Trophoblast cell (in vitro differentiated cells and primary cell): Measurements from ENCODE around the gene CLMN.

Experiments
- DNase-seq, 2 donors: peaks; one replicate each; pipeline ENCODE4 v3.0.0-alpha.2; 2016
- H2AFZ ChIP-seq: 2 replicates; pipeline ENCODE4 v1.6.1; 2013; ENCODE audit warnings: low read length, moderate library complexity, mild to moderate bottlenecking; ENCODE audit not compliant: insufficient read depth, poor library complexity
- H2AK5ac ChIP-seq: 2 replicates; pipeline ENCODE4 v1.6.1; 2013; ENCODE audit warnings: mild to moderate bottlenecking, low read length
- H2BK120ac ChIP-seq: 2 replicates; pipeline ENCODE4 v1.6.1; 2013; ENCODE audit warnings: low read length, mild to moderate bottlenecking, moderate library complexity; ENCODE audit not compliant: insufficient read depth, poor library complexity
- H2BK12ac ChIP-seq: 2 replicates; pipeline ENCODE4 v1.6.1; 2013; ENCODE audit warnings: mild to moderate bottlenecking, low read length, moderate library complexity
- H2BK5ac ChIP-seq: 2 replicates; pipeline ENCODE4 v1.6.1; 2013; ENCODE audit warnings: low read length, low read depth, moderate library complexity, mild to moderate bottlenecking; ENCODE audit not compliant: poor library complexity
- H3K14ac ChIP-seq: 2 replicates; pipeline ENCODE4 v1.6.1; 2013; ENCODE audit warnings: mild to moderate bottlenecking, low read length
- H3K18ac ChIP-seq: 2 replicates; pipeline ENCODE4 v1.6.1; 2013; ENCODE audit warnings: mild to moderate bottlenecking, low read length
- H3K23ac ChIP-seq: 2 replicates; pipeline ENCODE4 v1.6.1; 2013; ENCODE audit warnings: low read length
- H3K27ac ChIP-seq: 2 replicates; pipeline ENCODE4 v1.5.1; 2013; ENCODE audit warnings: low read depth, mild to moderate bottlenecking, inconsistent platforms, low read length, moderate library complexity
- H3K27me3 ChIP-seq: 2 replicates; pipeline ENCODE4 v1.6.1; 2013; ENCODE audit warnings: inconsistent platforms, mild to moderate bottlenecking, low read length, moderate library complexity; ENCODE audit not compliant: insufficient read depth
- H3K36me3 ChIP-seq, 2 experiments: 1 replicate in 1 of 2; 2 replicates in 1 of 2; pipeline ENCODE4 v1.6.1; 2013; ENCODE audit warnings: low read length in 2 of 2, mild to moderate bottlenecking in 2 of 2, moderate library complexity in 1 of 2; ENCODE audit not compliant: insufficient read depth in 2 of 2, control insufficient read depth in 1 of 2
- H3K4ac ChIP-seq: 2 replicates; pipeline ENCODE4 v1.6.1; 2013; ENCODE audit warnings: low read depth, mild to moderate bottlenecking, low read length, moderate library complexity
- H3K4me1 ChIP-seq, 2 experiments: 1 replicate in 1 of 2; 2 replicates in 1 of 2; pipeline ENCODE4 v1.6.1; 2013; ENCODE audit warnings: low read length in 2 of 2, mild to moderate bottlenecking in 2 of 2, moderate library complexity in 1 of 2; ENCODE audit not compliant: insufficient read depth in 2 of 2, control insufficient read depth in 1 of 2
- H3K4me2 ChIP-seq: 2 replicates; pipeline ENCODE4 v1.6.1; 2013; ENCODE audit warnings: inconsistent platforms, mild to moderate bottlenecking, low read length, moderate library complexity
- H3K4me3 ChIP-seq: 2 replicates; pipeline ENCODE4 v1.5.1; 2013; ENCODE audit warnings: mild to moderate bottlenecking, low read depth, low read length, inconsistent platforms
- H3K79me1 ChIP-seq: one replicate; pipeline ENCODE4 v1.6.1; 2013; ENCODE audit warnings: low read length
- H3K79me2 ChIP-seq: 2 replicates; pipeline ENCODE4 v1.6.1; 2013; ENCODE audit warnings: low read length, mild to moderate bottlenecking; ENCODE audit not compliant: control insufficient read depth, insufficient read depth, poor library complexity
- H3K9ac ChIP-seq: 2 replicates; pipeline ENCODE4 v1.6.1; 2013; ENCODE audit warnings: mild to moderate bottlenecking, low read length
- H3K9me3 ChIP-seq: 2 replicates; pipeline ENCODE4 v1.6.1; 2013; ENCODE audit warnings: low read depth, mild to moderate bottlenecking, control low read depth, inconsistent platforms, low read length; ENCODE audit not compliant: insufficient read depth
- H4K12ac ChIP-seq: 2 replicates; pipeline ENCODE4 v1.6.1; 2013; ENCODE audit warnings: low read depth, mild to moderate bottlenecking, low read length, moderate library complexity
- H4K8ac ChIP-seq: 2 replicates; pipeline ENCODE4 v1.6.1; 2013; ENCODE audit warnings: low read depth, mild to moderate bottlenecking, low read length, moderate library complexity
- H4K91ac ChIP-seq: one replicate; pipeline ENCODE4 v1.6.1; 2013; ENCODE audit warnings: low read depth, mild to moderate bottlenecking, low read length, moderate library complexity
- WGBS: extraction: QIAGEN DNeasy Blood & Tissue Kit; methylation state at CpG from one replicate; pipeline ENCODE4 v1.1.7; 2013; ENCODE audit warnings: missing lambda C conversion rate; ENCODE audit not compliant: insufficient read length, insufficient coverage; ENCODE audit errors: extremely low coverage; 5-methylcytosine and 5-hydroxymethylcytosine counted together

The CLMN gene

DNA sequence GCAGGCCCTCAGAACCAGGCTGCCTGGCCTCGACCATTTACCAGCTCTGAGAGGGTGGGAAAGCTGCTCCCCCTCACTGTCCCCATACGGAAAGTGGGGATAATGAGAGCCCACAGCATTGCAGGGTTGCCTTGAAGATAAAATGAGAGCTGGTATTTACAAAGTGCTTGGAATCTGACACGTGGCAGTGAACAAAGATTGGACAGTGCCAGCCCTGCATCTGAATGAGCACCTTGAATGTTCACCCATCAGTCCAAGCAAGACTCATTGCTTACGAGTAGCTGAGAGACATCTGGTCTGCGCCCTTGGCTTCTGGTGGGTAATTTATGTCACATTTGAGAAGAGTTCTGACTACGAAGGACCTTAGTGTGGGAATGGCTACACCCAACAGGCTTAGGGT lies 67.5 kb downstream of the CLMN start:
- Histone ChIP-seq H4K12ac (no peak overlapping the region), H4K8ac (no peak overlapping the region), H3K4me2 (no peak overlapping the region), H3K27ac (no peak overlapping the region), H2BK120ac (no peak overlapping the region), H3K9ac (no peak overlapping the region), H3K9me3 (no peaks in the 10 kb centered on the region), H3K4me3 (no peak overlapping the region), H2BK12ac (no peak overlapping the region), H2AFZ (no peak overlapping the region), H3K27me3 (no peaks in the 10 kb centered on the region), H3K18ac (no peak overlapping the region), H3K23ac (no peak overlapping the region), H3K4me1 (peaks cover 5 to 10% of the 10 kb centered on the region in 2 experiments), H2BK5ac (no peak overlapping the region), H3K79me2 (no peaks in the 10 kb centered on the region), H3K4ac (no peak overlapping the region), H3K36me3 (no peaks in the 10 kb centered on the region), H3K79me1 (no peaks in the 10 kb centered on the region), H2AK5ac (no peak overlapping the region), H3K14ac (no peak overlapping the region), H4K91ac (no peak overlapping the region)
- no peak for DNase-seq
- no CpG with 5 or more reads among the region's 6 CpGs for WGBS

DNA sequence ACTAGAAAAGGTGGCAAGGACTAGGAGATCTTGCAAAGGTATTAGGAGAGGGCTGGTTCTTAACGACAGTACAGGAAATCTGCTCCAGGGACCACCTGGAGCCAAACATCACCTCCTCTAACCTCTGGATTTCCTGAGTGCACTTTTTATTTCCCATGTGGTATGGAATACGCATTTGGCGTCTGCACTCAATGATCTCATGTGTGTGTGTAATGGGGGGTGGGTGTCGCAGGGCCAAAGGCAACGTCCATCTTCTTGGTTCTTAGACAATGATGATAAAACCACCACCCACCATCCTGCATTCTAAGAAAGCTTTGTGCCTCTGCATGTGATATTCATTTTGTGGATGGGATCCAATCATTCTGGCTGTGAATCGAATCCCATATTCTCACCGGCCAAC lies 68.8 kb downstream of the CLMN start:
- Histone ChIP-seq H3K18ac (no peak overlapping the region), H2AFZ (no peak overlapping the region), H4K8ac (no peak overlapping the region), H2BK120ac (no peak overlapping the region), H4K12ac (no peak overlapping the region), H3K36me3 (no peaks in the 10 kb centered on the region), H3K4ac (no peak overlapping the region), H3K9ac (no peak overlapping the region), H3K23ac (no peak overlapping the region), H4K91ac (no peak overlapping the region), H3K14ac (no peak overlapping the region), H3K27ac (no peak overlapping the region), H3K4me3 (no peak overlapping the region), H3K79me2 (no peaks in the 10 kb centered on the region), H3K4me2 (no peak overlapping the region), H2BK12ac (no peak overlapping the region), H2AK5ac (no peak overlapping the region), H2BK5ac (no peak overlapping the region), H3K4me1 (peaks cover 4% of the 10 kb centered on the region in 2 experiments), H3K27me3 (no peaks in the 10 kb centered on the region), H3K9me3 (no peaks in the 10 kb centered on the region), H3K79me1 (no peaks in the 10 kb centered on the region)
- no peak for DNase-seq
- no CpG with 5 or more reads among the region's 7 CpGs for WGBS

DNA sequence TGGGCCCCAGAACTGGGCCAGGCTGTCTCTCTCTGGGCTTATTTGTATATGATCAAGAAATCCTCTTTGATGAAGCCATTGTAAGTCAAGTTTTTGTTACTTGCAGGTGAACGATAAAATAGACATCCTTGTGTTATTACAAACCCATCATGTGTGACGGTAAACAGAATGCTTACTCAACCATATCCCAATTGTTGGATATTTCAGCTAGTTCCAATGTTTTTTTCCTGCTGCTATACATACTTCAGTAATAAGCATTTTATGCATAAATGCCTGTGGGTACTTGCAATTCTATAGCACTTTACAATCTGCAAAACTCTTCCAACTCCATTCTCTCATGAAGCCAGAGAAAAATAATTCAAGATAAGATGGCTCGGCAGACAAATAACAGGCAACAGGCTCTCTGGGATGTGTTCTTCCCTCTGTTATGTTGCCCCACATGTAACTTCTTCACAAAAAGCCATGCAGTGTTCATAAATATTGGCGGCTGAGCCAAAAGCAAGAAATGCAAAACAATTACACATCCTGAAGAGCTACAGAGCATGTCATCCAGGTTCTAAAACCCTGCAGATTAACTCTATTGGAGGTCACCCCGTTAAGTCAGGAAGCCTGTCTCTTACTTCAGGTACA lies 69.5 kb downstream of the CLMN start:
- H3K9ac ChIP-seq = no peak overlapping the region
- no peak overlapping the region for H3K18ac ChIP-seq
- no peaks in the 10 kb centered on the region for H3K27me3 ChIP-seq
- no peak overlapping the region for H2AK5ac ChIP-seq
- no peak overlapping the region for H3K4ac ChIP-seq
- H3K14ac ChIP-seq = no peak overlapping the region
- no peak overlapping the region for H4K8ac ChIP-seq
- no peak overlapping the region for H3K23ac ChIP-seq
- H2BK5ac ChIP-seq = no peak overlapping the region
- no peaks in the 10 kb centered on the region for H3K36me3 ChIP-seq
- DNase-seq = no peak
- H4K12ac ChIP-seq = no peak overlapping the region
- no CpG with 5 or more reads among the region's 5 CpGs for whole genome bisulfite sequencing
- H4K91ac ChIP-seq = no peak overlapping the region
- H3K27ac ChIP-seq = no peak overlapping the region
- H3K4me2 ChIP-seq = no peak overlapping the region
- no peaks in the 10 kb centered on the region for H3K9me3 ChIP-seq
- H2BK120ac ChIP-seq = no peak overlapping the region
- H2AFZ ChIP-seq = no peak overlapping the region
- no peak overlapping the region for H2BK12ac ChIP-seq
- H3K4me3 ChIP-seq = no peak overlapping the region
- H3K79me1 ChIP-seq = no peaks in the 10 kb centered on the region
- no peaks in the 10 kb centered on the region for H3K79me2 ChIP-seq
- H3K4me1 ChIP-seq = peaks cover 0 to 3% of the 10 kb centered on the region in 2 experiments

DNA sequence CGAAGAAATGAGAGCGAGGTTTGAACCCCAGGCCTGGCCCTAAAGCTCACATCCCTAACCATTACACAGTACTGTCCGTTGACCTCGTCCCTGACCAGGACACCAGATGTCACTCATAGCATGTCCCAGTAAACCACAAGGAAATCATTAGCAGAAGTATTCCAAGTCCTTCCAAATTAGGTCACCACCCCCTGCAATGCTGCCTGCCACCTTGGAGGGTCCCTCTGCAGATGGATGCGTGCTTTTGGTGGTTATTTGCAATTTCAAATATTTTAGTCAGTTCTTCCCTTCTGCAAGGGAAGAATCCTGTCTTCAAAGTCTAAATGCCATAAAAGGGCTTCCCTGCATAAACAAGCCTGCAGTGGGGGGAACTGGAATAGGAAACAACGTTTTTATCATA lies 71.3 kb downstream of the CLMN start:
- Histone ChIP-seq H3K4me1 (peaks cover 0 to 3% of the 10 kb centered on the region in 2 experiments), H3K18ac (no peak overlapping the region), H3K4me2 (no peak overlapping the region), H3K4ac (no peak overlapping the region), H3K4me3 (no peak overlapping the region), H3K27ac (no peak overlapping the region), H2AFZ (no peak overlapping the region), H2AK5ac (no peak overlapping the region), H3K14ac (no peak overlapping the region), H4K8ac (no peak overlapping the region), H2BK120ac (no peak overlapping the region), H3K9ac (no peak overlapping the region), H3K79me2 (no peaks in the 10 kb centered on the region), H3K27me3 (no peaks in the 10 kb centered on the region), H3K36me3 (no peaks in the 10 kb centered on the region), H4K12ac (no peak overlapping the region), H2BK5ac (no peak overlapping the region), H3K23ac (no peak overlapping the region), H3K79me1 (no peaks in the 10 kb centered on the region), H4K91ac (no peak overlapping the region), H2BK12ac (no peak overlapping the region), H3K9me3 (no peaks in the 10 kb centered on the region)
- DNase-seq = peak in 1 of 2 donors; percentile 20
- WGBS = no CpG with 5 or more reads among the region's 6 CpGs
